NCI-H460 (cell line): ENCODE results near the gene CCK. TPM values are rescaled to one million over a fixed set of nuclear protein-coding genes. Genes with fewer than 3 reads are reported as not detected.
A peak's percentile ranks its signal among the peaks of the same experiment; 100 is the strongest.

Experiments used
- DNase-seq: peaks from one replicate; pipeline ENCODE4 v3.0.0-alpha.2; 2016; ENCODE audit warnings: low read depth; ENCODE audit errors: extremely low read depth
- total RNA-seq: library from RNA; depleted of rRNA; stranded (reverse); fragments of >200 nt; shearing (Covaris generic); gene quantifications from 2 replicates; pipeline ENCODE4 v1.2.3, GENCODE V29; 2014

CCK gene
- total RNA-seq, 1 experiment from 2014 or later = not detected

DNA sequence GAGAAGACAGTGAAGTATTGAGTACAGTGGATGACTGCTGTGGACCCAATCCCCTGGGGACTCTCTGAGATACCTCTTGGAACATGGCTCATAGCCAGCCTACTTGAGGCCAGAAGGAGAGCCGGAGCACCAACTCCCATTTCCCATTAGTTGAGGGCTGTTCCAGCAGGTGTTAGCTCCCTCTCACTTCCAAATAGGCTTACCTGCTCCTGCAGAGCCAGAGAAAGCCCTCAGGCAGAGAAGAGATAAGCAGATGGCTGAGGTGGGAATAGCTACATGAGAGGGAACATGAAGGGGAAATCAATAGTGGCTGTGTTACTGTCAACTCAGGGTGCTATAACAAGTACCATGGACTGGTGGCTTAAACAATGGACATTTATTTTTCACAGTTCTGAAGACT is 4.6 kb upstream of the CCK start:
- DNase-seq = no peak

DNA sequence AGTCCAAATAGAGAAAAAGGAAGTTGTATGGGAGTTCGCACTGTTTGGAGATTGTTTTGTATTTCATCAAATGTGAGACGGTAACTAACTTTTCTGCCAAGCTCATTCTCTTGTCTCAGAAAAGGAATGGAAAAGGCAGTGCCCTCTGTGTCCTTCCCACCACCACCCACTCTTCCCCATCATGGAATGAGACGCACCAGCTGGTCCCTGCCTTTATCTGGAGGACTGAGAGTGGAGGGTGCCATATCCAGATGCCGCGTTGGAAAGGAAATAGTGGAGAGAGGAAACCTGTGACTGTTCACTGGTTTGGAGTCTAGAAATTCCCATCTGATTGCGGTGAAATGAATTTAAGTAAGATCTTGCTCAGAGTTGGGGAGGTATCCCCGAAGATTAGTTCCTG is 3.7 kb upstream of the CCK start:
- DNase-seq = no peak

GRCh38 chr3:42267878-42268277 is 1.9 kb upstream of the CCK start:
- no peak for DNase-seq

GRCh38 chr3:42265059-42265991 is 660 bp downstream of the CCK start:
- DNase-seq = no peak

- DNase-seq = no peak
Measured at GRCh38 chr3:42264399-42265058, 1.5 kb downstream of the CCK start.

DNA sequence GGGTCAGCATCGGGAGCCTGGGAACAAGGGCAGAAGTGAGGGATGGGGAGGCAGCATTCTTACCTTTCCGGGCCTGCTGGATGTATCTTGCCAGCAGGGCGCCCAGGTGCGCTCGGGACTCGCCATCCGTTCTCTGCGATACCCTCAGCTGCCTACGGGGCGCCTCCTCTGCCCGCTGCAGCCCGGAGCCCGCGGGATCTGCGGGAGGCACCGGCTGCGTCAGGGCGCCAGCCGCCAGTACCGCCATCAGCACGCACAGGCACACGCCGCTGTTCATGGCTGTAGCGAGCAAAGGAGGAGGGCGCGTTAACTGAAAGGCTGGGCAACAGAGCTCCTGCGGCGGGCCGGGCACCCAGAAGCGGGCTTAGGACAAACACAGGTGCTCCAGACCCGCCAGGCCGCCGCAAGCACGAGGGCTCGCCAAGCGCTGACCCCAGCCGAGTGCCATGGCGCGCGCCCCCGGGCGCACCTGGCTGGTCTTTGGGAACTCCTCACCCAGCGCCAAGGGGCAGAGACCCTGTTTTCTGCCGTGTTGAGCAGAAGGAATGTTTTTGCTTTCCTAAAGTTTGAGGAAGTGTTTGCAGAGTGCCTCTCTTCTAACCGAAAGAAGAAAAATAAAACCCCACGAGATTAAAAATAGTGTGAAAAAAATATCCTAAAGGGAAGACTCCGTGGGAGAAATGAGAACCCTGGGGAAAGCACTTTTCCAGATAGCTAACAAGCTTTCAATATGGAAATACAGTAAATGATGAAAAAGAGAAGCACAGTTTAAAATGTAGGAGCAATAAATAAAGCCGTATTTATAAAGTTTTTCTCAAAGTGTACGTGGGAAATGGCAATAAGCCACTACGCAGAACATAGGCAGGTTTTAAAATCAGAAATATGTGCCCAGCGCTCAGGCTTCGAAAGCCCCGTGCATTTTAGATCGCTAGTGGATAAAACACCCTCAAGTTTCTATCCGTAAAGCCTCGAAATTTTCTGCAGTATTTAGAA is 2.3 kb downstream of the CCK start:
- no peak for DNase-seq

DNA sequence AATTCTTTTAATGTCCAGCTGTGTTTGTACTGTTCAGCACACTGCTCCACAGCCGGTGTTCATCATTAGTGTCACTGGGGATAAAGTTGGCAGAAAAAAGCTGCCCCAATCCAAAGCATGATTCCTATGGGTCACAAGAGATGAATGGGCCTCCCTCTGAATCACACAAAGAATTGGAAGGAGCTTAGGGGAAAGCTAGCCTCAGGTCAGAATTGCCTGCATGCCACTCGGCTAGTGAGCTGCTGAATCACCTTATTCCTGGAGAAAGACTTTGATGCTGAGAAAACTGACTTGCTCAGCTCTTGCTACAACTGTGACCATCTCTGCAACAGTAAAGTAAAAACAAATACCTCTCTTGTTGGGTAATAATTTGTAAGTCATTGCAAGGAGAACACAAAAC is 3.5 kb downstream of the CCK start:
- DNase-seq = no peak

DNA sequence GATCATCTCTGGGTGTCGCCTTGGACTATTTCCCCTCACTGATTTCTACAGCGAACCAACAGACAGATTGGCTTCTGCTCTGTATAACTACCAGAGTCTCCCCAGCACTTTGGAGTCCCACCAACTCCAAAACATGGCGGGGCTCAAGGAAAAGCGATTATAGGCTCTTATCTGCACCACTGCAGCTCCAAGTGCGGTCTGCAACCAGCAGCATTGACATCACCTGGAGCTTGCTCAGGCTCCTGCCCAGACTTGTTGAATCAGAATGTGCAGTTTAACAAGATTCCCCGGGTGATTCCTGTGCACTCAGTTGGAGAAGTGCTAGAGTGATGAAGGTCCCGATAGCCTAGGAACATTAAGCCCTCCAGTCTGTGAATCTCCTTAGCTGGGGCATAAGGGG is 9.0 kb downstream of the CCK start:
- DNase-seq = no peak

DNA sequence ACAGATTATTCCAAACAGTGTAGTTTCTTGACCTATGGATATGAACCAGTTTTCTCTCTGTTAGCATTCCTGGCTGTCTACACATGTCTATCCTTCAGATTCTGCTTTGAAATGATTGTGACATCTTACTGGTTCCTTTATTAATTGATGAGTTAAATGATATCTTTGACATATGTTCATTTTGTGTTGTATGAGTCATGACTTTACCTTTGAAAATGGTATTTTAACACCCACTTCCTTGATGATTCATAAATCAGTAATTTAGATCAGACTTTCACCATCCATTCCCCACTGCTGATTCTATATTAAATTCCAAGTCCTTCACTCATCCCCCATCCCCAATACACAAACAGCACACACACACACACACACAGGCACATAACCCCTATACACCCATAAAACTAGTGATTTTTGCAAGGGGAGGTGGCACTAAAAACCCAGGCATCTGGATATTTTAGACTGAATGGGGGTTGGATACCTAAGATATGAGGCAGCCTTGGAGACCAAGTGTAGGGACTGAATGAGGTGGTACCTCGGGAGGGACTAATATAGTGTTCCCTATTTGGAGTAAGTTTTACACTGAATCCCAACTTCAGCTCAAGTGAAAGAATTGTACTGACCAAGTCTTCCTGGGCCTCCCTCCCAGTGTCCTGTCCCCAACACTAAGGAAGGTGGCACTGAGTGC is 9.7 kb downstream of the CCK start:
- DNase-seq = no peak

DNA sequence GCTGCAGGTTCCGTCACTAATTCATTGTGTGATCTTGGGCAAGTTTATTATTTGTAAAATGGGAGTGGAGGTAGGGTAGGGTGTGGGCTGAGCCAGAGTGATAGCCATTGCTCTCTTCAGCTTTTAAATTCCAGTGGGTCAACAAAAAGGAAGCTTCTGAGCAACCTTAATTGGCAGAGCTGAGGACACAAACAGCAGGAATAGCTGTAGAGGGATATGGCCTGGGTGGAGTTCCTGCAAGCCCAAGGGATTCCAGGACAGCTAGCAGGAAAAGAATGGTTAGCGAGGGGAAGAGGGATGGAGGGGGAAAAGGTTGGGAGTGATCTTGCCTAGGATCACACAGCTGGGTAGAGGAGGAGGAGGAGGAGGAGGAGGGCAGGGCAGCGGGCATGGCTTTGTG is 11.4 kb downstream of the CCK start:
- DNase-seq = no peak

DNA sequence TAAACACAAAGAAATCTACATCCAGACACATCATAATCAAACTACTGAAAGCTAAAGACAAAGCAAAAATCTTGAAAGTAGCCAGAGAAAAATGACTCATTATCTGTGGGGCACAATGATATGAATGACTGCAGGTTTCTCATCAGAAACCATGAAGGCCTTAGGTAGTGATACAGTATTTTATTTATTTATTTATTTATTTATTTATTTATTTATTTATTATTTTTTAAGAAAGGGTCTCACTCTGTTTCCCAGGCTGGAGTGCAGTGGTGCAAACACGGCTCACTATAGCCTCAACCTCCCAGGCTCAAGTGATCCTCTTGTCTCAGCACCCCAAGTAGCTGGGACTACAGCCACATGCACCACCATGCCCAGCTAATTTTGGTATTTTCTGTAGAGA is 15.2 kb downstream of the CCK start:
- no peak for DNase-seq

DNA sequence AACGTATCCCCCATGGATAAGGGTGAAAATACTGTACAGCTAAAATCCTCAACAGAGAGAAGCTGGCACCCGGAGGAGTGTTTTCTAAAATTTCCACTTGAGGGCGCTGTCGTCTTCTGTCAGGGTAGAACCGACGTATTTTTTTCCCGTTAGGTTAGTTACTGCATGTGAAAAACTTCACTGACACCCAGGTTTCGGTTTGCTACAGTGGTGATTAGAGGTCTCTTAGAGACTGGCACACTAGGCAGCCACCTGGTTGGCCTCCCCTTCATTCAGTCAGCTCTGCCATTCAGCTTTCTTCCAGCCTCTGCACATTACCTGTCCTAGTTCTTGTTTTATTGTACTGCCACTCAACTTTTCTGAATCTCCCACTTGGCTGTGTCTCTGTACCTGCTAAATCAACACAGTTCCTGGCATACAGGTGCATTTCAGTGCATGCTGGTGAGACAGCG is 18.4 kb downstream of the CCK start:
- peak; percentile 39 for DNase-seq

DNA sequence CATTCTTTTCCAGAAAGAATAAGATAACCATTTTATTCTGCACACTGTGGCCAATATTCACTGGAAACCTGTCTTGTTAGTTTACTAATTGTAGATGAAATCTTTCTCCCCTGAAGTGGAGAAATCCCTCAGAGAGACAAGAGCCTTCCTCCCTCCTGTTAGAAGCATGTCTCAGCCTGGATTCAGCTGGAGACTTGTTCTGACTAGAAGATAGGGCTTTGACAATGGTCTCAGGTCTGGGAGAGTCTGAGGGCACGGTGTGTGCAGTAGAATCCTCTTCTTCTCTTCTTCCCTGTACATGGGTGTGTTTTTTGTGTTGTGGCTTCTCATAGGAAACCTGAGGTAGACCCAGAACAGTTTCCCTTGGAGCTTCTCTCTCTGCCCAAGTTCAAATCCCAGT is 19.9 kb downstream of the CCK start:
- DNase-seq = no peak

- no peak for DNase-seq
Measured at GRCh38 chr3:42236611-42237010, 29.4 kb downstream of the CCK start.

DNA sequence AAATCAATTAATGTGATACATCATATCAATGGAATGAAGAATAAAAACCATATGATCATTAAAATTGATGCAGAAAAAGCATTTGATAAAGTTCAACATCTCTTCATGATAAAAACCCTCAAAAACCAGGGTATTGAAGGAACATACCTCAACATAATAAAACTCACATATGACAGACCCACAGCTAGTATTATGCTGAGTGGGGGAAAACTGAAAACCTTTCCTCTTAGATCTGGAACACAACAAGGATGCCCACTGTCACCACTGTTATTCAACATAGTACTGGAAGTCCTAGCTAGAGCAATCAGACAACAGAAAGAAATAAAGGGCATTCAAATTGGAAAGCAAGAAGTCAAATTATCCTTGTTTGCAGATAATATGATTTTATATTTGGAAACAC is 30.5 kb downstream of the CCK start:
- no peak for DNase-seq

- DNase-seq = no peak
Measured at GRCh38 chr3:42230860-42231259, 35.1 kb downstream of the CCK start.

GRCh38 chr3:42229942-42230688 is 35.9 kb downstream of the CCK start:
- DNase-seq = peak; percentile 40

- DNase-seq = no peak
Measured at GRCh38 chr3:42229266-42229941, 36.6 kb downstream of the CCK start.

DNA sequence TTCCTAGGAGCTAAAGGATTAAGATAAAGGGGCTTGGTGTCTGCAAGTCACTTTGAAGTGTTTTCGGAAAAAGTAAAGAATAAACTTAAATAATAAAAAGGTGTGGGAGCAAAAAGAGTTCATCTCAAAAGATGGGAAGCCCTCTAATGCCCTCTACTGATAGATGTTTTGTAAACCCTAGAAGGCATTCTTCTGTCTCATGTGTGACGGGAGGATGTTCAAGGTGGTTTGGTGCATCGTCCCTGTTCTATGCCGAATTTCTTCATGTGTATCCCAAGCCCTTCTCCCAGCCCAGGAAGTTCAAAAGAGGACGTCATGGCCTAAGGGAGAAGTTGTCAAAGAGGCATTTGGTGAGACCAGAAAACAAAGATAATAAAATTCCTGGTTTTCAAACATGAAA is 37.2 kb downstream of the CCK start:
- no peak for DNase-seq
